IPS DF 6.9 (cell line): ENCODE results near the gene CALML3.
"Not testable (repeated sequence)": the region's sequence is repeated elsewhere in the genome, so short reads cannot be mapped to it uniquely, and the experiment has no call there.

ENCODE experiments used
- DNase-seq: peaks from one replicate; pipeline ENCODE4 v3.0.0-alpha.2; 2013; ENCODE audit warnings: low read depth, low spot score
- H3K27ac ChIP-seq: one replicate; pipeline ENCODE4 v1.5.1; 2013; ENCODE audit warnings: low read length, control low read depth
- H3K27me3 ChIP-seq: 2 replicates; pipeline ENCODE4 v1.6.1; 2013; ENCODE audit warnings: mild to moderate bottlenecking, low read length; ENCODE audit not compliant: control insufficient read depth, insufficient read depth
- H3K36me3 ChIP-seq: 2 replicates; pipeline ENCODE4 v1.6.1; 2013; ENCODE audit warnings: low read length; ENCODE audit not compliant: control insufficient read depth, insufficient read depth
- H3K4me1 ChIP-seq: 2 replicates; pipeline ENCODE4 v1.6.1; 2013; ENCODE audit warnings: low read length; ENCODE audit not compliant: control insufficient read depth, insufficient read depth
- H3K4me3 ChIP-seq: 2 replicates; pipeline ENCODE4 v1.5.1; 2013; ENCODE audit warnings: mild to moderate bottlenecking, low read length
- H3K9me3 ChIP-seq: 2 replicates; pipeline ENCODE4 v1.6.1; 2013; ENCODE audit warnings: low read length, inconsistent platforms; ENCODE audit not compliant: control insufficient read depth, insufficient read depth
- WGBS: extraction: QIAGEN DNeasy Blood & Tissue Kit; methylation state at CpG from one replicate; pipeline ENCODE4 v1.1.7; 2013; ENCODE audit warnings: mixed read lengths, missing lambda C conversion rate; ENCODE audit not compliant: insufficient read length, insufficient coverage; 5-methylcytosine and 5-hydroxymethylcytosine counted together

CALML3 gene

GRCh38 chr10:5551531-5552375, 27.0 kb downstream of the CALML3 start:
- Histone ChIP-seq H3K27ac (no peak overlapping the region), H3K4me1 (no peaks in the 10 kb centered on the region), H3K36me3 (no peaks in the 10 kb centered on the region), H3K4me3 (no peak overlapping the region), H3K9me3 (no peaks in the 10 kb centered on the region), H3K27me3 (no peaks in the 10 kb centered on the region)
- WGBS = no CpG with 5 or more reads among the region's 15 CpGs
- DNase-seq = no peak

GRCh38 chr10:5552376-5553321, 27.9 kb downstream of the CALML3 start:
- Histone ChIP-seq H3K4me1 (no peaks in the 10 kb centered on the region), H3K36me3 (no peaks in the 10 kb centered on the region), H3K9me3 (no peaks in the 10 kb centered on the region), H3K27ac (no peak overlapping the region), H3K27me3 (no peaks in the 10 kb centered on the region), H3K4me3 (no peak overlapping the region)
- no CpG with 5 or more reads among the region's 23 CpGs for WGBS
- no peak for DNase-seq

GRCh38 chr10:5553400-5554170, 28.8 kb downstream of the CALML3 start:
- DNase-seq = no peak
- Histone ChIP-seq H3K9me3 (no peaks in the 10 kb centered on the region), H3K36me3 (no peaks in the 10 kb centered on the region), H3K27me3 (no peaks in the 10 kb centered on the region), H3K27ac (no peak overlapping the region), H3K4me1 (no peaks in the 10 kb centered on the region), H3K4me3 (no peak overlapping the region)
- WGBS = no CpG with 5 or more reads among the region's 17 CpGs

GRCh38 chr10:5555021-5555510, 30.3 kb downstream of the CALML3 start:
- Histone ChIP-seq H3K36me3 (no peaks in the 10 kb centered on the region), H3K27me3 (no peaks in the 10 kb centered on the region), H3K27ac (no peak overlapping the region), H3K4me3 (no peak overlapping the region), H3K4me1 (no peaks in the 10 kb centered on the region), H3K9me3 (no peaks in the 10 kb centered on the region)
- no peak for DNase-seq
- no CpG with 5 or more reads among the region's 19 CpGs for WGBS

GRCh38 chr10:5555881-5556280, 31.1 kb downstream of the CALML3 start:
- WGBS = no CpG with 5 or more reads among the region's 5 CpGs
- no peak overlapping the region for H3K27ac ChIP-seq
- no peaks in the 10 kb centered on the region for H3K27me3 ChIP-seq
- H3K36me3 ChIP-seq = no peaks in the 10 kb centered on the region
- no peaks in the 10 kb centered on the region for H3K9me3 ChIP-seq
- H3K4me3 ChIP-seq = no peak overlapping the region
- no peak for DNase-seq
- peaks cover 2% of the 10 kb centered on the region; the same call in 1 of the 2 replicates for H3K4me1 ChIP-seq

- Histone ChIP-seq H3K4me1 (peaks cover 2% of the 10 kb centered on the region; the same call in 1 of the 2 replicates), H3K27me3 (no peaks in the 10 kb centered on the region), H3K36me3 (no peaks in the 10 kb centered on the region), H3K4me3 (no peak overlapping the region), H3K9me3 (no peaks in the 10 kb centered on the region), H3K27ac (no peak overlapping the region)
- no peak for DNase-seq
- WGBS = no CpG with 5 or more reads among the region's 11 CpGs
Observed at GRCh38 chr10:5556576-5556975, 31.8 kb downstream of the CALML3 start.

- Histone ChIP-seq H3K27ac (no peak overlapping the region), H3K27me3 (no peaks in the 10 kb centered on the region)
Observed at GRCh38 chr10:5557040-5557721, 32.4 kb downstream of the CALML3 start.

GRCh38 chr10:5557799-5558771, 33.3 kb downstream of the CALML3 start:
- Histone ChIP-seq H3K36me3 (no peaks in the 10 kb centered on the region), H3K27ac (no peak overlapping the region), H3K9me3 (no peaks in the 10 kb centered on the region), H3K4me1 (peaks cover 2% of the 10 kb centered on the region; the same call in 1 of the 2 replicates), H3K27me3 (no peaks in the 10 kb centered on the region), H3K4me3 (no peak overlapping the region)
- no CpG with 5 or more reads among the region's 31 CpGs for WGBS
- no peak for DNase-seq

More at GRCh38 chr10:5557040-5557721, 32.4 kb downstream of the CALML3 start:
- H3K4me3 ChIP-seq = no peak overlapping the region
- no CpG with 5 or more reads among the region's 19 CpGs for WGBS
- H3K9me3 ChIP-seq = no peaks in the 10 kb centered on the region
- H3K4me1 ChIP-seq = peaks cover 2% of the 10 kb centered on the region; the same call in 1 of the 2 replicates
- no peaks in the 10 kb centered on the region for H3K36me3 ChIP-seq
- DNase-seq = no peak

GRCh38 chr10:5559022-5559421, 34.3 kb downstream of the CALML3 start:
- not testable (repeated sequence) for H3K4me1 ChIP-seq

More at GRCh38 chr10:5559022-5559421, 34.3 kb downstream of the CALML3 start:
- not testable (repeated sequence) for H3K9me3 ChIP-seq, H3K36me3 ChIP-seq, H3K27ac ChIP-seq, H3K4me3 ChIP-seq, H3K27me3 ChIP-seq, DNase-seq
- WGBS = no CpG with 5 or more reads among the region's 9 CpGs
